GM19239 (cell line): Measurements from ENCODE around the gene GH2.
A peak's percentile ranks its signal among the peaks of the same experiment; 100 is the strongest.
"Not testable (repeated sequence)": the region's sequence is repeated elsewhere in the genome, so short reads cannot be mapped to it uniquely, and the experiment has no call there.

ENCODE experiments used
- DNase-seq: peaks from one replicate; pipeline ENCODE4 v3.0.0; 2011; ENCODE audit warnings: low spot score; ENCODE audit not compliant: insufficient read length
- FAIRE-seq: peaks from 2 replicates; lab custom pipeline; 2011; peaks lifted over from hg19 to GRCh38; lab: Jason Lieb, UNC

The GH2 gene

DNA sequence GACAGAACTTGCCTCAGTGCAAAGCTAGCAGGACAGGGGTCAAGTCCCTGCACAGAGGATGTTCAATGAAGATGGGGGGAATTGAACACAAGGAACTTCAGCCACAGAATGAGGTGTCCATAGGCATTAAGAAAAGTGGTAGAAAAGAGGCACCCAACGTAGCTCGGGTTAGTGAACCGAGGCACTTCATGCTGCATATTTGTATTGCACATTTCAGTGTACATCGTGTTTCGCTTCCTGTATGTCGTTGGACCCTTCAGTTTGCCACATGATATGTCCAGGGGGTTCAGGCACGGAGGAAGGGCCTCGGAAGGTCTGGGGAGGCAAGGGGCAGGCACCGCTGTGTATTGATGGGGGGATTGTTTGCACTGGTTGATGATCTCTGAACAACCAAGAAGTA lies 3.3 kb downstream of the GH2 start:
- not testable (repeated sequence) for FAIRE-seq, DNase-seq

- FAIRE-seq, DNase-seq: not testable (repeated sequence)
These were observed 7.1 kb downstream of the GH2 start for GRCh38 chr17:63874693-63875092.

GRCh38 chr17:63874061-63874626 lies 7.6 kb downstream of the GH2 start:
- not testable (repeated sequence) for FAIRE-seq, DNase-seq

DNA sequence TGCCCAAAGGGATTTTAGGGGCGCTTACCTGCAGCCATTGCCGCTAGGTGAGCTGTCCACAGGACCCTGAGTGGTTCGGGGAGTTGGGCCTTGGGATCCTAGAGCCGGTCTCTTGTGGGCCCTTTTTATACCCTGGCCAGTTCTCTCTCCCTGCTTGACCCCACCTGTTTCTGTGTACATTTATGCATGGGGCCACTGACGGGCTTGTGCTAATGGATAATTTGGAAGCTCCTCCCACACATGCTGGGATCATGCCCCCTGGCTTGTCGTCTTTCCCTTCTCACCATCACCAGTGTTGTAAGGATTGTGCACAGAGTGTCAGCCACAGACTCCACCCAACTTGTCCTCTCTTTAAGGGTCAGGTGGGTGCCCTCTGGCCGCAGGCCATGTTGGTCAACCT lies 8.2 kb downstream of the GH2 start, which contains the start of gene CSH2:
Gene CSH2, minus strand, starts transcription at position 101 of the 400 bp plus-strand sequence. Its CDS starts 63 bp downstream, at position 38.
- not testable (repeated sequence) for FAIRE-seq, DNase-seq

- DNase-seq, FAIRE-seq: not testable (repeated sequence)
These were observed 9.9 kb downstream of the GH2 start for GRCh38 chr17:63871646-63872365.

DNA sequence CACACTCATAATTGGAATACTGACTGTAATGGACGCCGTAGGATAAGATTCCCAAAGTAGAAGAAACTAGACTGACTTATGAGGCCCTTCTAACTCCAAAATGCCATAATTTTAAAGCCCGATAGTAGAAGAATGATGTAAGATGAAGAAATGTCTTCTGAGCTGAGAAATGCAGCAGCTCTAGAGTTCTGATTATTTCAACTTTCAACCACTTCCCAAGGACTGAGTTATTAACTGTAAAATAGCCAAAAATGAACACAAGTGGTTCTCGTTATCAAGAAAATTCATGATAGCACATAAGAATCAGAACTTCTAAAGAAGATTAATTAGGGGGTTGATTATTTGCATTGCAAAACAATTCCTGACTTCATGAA lies 11.5 kb downstream of the GH2 start:
- DNase-seq, FAIRE-seq: not testable (repeated sequence)

DNA sequence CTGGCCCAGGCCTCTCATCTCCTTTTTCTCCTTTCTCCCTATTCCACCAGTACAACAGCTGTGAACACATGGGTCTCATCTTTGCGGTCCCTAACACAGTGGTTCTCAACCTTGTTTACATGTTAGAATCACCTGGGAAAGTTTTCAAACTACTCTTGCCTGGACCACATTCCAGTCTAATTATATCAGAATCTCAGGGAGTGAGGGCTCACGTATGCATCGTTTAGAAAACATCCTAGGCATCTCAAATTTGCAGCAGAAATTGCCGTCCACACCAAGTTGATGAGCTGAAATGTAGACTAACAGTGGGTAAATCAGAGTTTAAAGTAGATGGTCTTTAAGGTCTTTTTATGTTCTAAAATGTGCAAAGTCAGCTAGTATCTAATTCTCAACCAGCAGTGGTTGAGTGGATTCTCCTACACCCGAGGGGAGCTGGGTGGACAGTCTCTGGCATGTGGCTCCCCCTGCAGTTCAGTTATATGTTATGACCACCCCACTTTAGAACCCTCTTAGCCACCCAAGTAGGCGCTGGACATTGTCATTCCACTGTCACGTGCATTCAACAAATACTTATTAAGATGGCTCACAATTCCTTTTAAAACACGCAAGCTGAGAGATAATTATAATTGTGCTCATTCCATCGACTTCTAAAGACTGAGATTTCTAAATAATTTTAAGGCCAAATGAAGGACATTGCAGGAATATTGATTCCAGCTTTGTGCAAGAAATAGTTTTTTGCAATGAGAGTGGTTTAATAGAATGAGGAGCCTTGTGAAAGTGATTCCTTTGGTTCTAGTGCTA lies 12.1 kb downstream of the GH2 start:
- FAIRE-seq, DNase-seq: not testable (repeated sequence)

DNA sequence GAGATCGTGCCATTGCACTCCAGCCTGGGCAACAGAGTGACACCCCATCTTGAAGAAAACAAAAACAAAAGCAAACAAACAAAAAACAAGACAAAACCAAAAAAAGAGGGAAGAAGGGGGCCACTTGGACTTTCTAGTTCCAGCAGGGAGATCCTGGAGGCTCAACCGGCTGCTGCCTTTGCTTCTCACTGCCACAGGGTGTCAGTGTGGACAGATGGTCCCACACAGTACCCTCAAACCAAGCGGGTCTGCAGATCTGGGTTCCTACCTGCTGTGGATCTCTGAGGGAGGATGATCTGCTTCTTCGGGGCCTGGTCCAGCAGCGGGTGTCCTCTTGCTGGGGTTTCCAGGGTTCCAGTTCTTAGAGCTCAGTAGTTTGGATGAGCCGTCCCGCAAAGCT lies 15.1 kb downstream of the GH2 start:
- FAIRE-seq, DNase-seq: not testable (repeated sequence)

GRCh38 chr17:63859257-63859656 lies 22.5 kb downstream of the GH2 start:
- FAIRE-seq (no peak), DNase-seq (no peak)

GRCh38 chr17:63856425-63856824 lies 25.3 kb downstream of the GH2 start:
- not testable (repeated sequence) for FAIRE-seq

GRCh38 chr17:63855185-63855584 lies 26.6 kb downstream of the GH2 start:
- DNase-seq (no peak), FAIRE-seq (no peak)

More at GRCh38 chr17:63856425-63856824, 25.3 kb downstream of the GH2 start:
- not testable (repeated sequence) for DNase-seq

DNA sequence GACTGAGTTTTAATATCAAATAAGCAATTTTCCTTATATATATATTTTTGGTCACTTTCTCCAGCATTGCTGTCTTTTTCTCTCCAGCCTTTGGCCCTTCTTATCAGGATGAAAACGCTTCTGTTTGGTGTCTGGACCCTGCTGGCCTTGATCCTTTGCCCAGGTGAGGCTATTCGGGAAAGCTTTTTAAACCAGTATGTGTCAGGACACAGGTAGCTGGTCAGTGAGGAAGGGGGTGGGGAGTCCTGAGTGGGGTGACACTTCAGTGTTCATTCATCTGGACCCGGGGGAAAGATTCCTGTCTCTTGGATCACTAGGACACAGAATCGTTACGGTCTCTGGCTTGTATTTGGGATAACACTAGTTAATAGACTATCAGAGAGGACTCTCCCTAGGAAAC lies 27.0 kb downstream of the GH2 start:
- FAIRE-seq (no peak), DNase-seq (no peak)

DNA sequence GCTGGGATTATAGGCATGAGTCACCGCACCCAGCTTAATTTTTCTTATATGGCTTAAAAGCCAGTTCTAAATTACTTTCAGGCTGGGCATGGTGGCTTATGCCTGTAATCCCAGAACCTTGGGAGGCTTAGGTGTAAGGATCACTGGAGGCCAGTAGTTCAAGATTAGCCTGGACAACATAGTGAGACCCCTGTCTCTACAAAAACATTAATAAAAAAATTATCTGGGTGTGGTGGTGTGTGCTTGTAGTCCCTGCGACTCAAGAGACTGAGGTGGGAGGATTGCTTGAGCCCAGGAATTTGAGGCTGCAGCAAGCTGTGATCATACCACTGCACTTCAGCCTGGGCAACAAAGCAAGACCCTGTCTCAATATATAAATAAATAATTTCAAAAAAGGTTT lies 28.5 kb downstream of the GH2 start:
- no peak for FAIRE-seq
- DNase-seq, result no peak

DNA sequence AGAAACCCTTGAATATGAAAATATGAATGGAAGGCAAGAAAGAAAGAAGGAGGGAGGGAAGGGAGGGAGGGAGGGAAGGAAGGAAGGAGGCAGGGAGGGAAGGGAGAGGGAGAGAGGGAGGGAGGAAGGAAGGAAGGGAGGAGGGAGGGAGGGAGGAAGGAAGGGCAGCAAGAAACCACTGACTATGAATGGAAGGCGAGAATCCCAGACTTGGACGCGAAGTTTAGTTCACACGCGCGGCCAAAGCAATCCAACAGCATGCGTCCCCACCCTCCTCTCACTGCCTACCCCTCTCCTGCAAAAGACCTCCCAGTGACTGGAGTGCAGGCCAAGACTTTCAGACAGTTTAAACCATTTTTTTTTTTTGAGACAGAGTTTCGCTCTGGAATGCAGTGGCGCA lies 31.3 kb downstream of the GH2 start:
- FAIRE-seq, result no peak
- DNase-seq, result no peak

GRCh38 chr17:63848834-63849689 lies 32.7 kb downstream of the GH2 start:
- FAIRE-seq, result peak; percentile 84
- DNase-seq, result peak; percentile 95

GRCh38 chr17:63847525-63848249 lies 34.1 kb downstream of the GH2 start:
- DNase-seq, result no peak
- no peak for FAIRE-seq

GRCh38 chr17:63845509-63845908 lies 36.2 kb downstream of the GH2 start:
- FAIRE-seq, result no peak
- no peak for DNase-seq

GRCh38 chr17:63843910-63844677 lies 37.6 kb downstream of the GH2 start:
- DNase-seq (no peak), FAIRE-seq (no peak)
